Daoy (cell line): ENCODE data around the gene SEMA3F. TPM values are rescaled to one million over a fixed set of nuclear protein-coding genes. Genes with fewer than 3 reads are reported as not detected.

Source experiments
- DNase-seq: peaks from one replicate; pipeline ENCODE4 v3.0.0-alpha.2; 2015; ENCODE audit warnings: low read depth
- total RNA-seq: library from RNA; depleted of rRNA; stranded (reverse); fragments of >200 nt; shearing (Covaris generic); gene quantifications from 2 replicates; pipeline ENCODE4 v1.2.3, GENCODE V29; 2014

Gene SEMA3F
- total RNA-seq, 1 experiment from 2014 or later, result 0.51 TPM

- DNase-seq, result no peak
These were observed 22.5 kb upstream of the SEMA3F start for GRCh38 chr3:50132421-50133282.

GRCh38 chr3:50133283-50133615, 21.9 kb upstream of the SEMA3F start:
- no peak for DNase-seq

- DNase-seq, result no peak
These were observed 20.8 kb upstream of the SEMA3F start for GRCh38 chr3:50134367-50134766.

- no peak for DNase-seq
These were observed 19.2 kb upstream of the SEMA3F start for GRCh38 chr3:50135964-50136363.

GRCh38 chr3:50136714-50137405, 18.3 kb upstream of the SEMA3F start:
- DNase-seq, result no peak

GRCh38 chr3:50137531-50137930, 17.6 kb upstream of the SEMA3F start:
- no peak for DNase-seq

GRCh38 chr3:50138266-50139200, 16.6 kb upstream of the SEMA3F start:
- peak; percentile 70 for DNase-seq

- no peak for DNase-seq
These were observed 15.8 kb upstream of the SEMA3F start for GRCh38 chr3:50139308-50139707.

- DNase-seq, result no peak
These were observed 15.3 kb upstream of the SEMA3F start for GRCh38 chr3:50139718-50140423.

GRCh38 chr3:50140990-50141389, 14.1 kb upstream of the SEMA3F start:
- no peak for DNase-seq

GRCh38 chr3:50146316-50146901, 8.7 kb upstream of the SEMA3F start:
- DNase-seq, result no peak

GRCh38 chr3:50147016-50147415, 8.1 kb upstream of the SEMA3F start:
- no peak for DNase-seq

GRCh38 chr3:50147447-50147846, 7.7 kb upstream of the SEMA3F start:
- DNase-seq, result no peak

- no peak for DNase-seq
These were observed 7.3 kb upstream of the SEMA3F start for GRCh38 chr3:50147861-50148260.

GRCh38 chr3:50150404-50150750, 4.7 kb upstream of the SEMA3F start:
- no peak for DNase-seq

- no peak for DNase-seq
These were observed 4.0 kb upstream of the SEMA3F start for GRCh38 chr3:50150863-50151686.

GRCh38 chr3:50151728-50152127, 3.4 kb upstream of the SEMA3F start:
- DNase-seq, result no peak

GRCh38 chr3:50153782-50154475, 1.2 kb upstream of the SEMA3F start:
- no peak for DNase-seq

GRCh38 chr3:50154476-50154839, 666 bp upstream of the SEMA3F start:
- no peak for DNase-seq

GRCh38 chr3:50155491-50155878, 361 bp downstream of the SEMA3F start:
- DNase-seq, result no peak
